GM15510 (cell line): Measurements from ENCODE around the gene PPM1B.

Experiments used
- POLR2A ChIP-seq: IDR thresholded peaks from 3 replicates; pipeline ENCODE4 v1.6.1; 2011; ENCODE audit warnings: borderline replicate concordance; ENCODE audit not compliant: insufficient read length; ENCODE audit errors: extremely low read depth

Gene PPM1B

DNA sequence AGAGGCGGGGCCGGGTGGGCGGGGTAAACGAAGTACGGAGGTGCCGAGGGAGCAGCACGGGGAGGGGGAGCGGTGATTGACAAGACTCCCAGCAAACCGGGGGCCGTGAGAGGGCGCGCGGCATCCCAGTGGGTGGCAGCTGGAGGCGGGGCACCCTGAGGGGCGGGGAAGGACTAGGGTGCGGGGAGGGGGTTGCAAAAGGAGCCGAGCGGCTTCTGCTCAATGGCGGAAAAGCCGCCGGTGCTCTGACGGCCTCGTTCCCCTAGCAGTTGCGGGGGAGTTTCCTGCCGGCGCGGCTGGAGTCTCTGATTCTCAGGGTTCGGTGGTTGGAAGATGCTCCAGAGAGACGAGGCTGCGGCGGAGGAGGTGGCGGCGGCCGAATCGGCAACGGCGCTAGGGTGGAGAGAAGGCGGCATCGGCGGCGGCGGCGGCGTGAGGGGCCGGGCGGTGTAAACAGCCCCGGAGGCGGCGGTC, at the start of gene PPM1B:
PPM1B (plus strand) TSS at position 195 of the 474 bp plus-strand sequence. CDS start 32,325 bp downstream, outside the sequence.
- TF ChIP-seq POLR2A = peak; percentile 94

DNA sequence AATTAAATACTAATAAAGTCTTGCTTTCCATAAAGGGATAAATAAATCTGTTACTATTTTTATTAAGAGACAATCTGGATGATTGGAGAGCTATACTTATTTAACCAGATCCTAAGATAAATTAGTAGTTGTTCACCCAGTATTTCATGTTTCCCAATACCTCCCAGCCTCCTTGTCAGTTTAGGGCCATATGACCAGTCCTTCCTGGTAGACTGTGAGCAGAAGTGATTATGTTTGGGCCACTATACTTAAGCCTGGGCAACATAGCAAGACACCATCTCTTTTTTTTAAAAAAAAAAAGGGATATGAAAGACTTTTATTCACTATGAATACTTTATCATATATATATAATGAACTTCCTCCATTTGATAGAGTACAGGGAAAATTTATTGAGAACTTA, 48.8 kb upstream of the PPM1B start:
- no peak for TF ChIP-seq POLR2A

DNA sequence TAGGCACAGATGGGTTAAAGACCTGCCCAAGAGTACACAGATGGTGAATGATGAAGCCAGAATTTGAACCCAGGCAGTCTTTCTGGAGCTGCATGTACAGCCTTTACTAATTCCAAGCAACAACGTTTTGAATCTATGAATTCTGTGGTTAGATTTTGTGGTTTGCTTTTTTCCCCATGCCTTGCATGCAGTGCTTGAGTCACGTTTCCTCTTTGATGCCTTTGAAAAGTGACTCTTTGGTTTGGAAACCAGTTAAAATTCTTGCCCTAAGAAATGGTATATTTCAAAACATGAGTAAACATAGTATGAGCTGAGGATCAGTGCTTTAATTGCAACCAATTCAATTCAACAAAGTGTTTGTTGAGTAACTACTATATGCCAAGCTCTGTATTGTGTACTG, 48.2 kb upstream of the PPM1B start:
- no peak for TF ChIP-seq POLR2A

DNA sequence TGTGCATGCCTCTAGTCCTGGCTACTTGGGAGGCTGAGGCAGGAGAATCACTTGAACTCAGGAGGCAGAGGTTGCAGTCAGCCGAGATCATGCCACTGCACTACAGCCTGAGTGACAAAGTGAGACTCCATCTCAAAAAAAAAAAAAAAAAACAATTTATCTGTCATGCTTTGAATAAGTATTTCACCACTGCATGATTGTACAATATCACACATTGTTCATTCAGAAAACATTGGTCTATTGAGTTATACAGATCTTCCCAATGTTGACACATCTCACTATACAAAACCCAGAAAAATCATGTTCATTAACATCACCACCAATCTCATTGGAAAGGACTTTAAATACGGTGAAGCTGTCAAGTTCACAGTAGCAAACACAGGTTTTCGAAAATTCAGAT, 46.8 kb upstream of the PPM1B start:
- TF ChIP-seq POLR2A = no peak

DNA sequence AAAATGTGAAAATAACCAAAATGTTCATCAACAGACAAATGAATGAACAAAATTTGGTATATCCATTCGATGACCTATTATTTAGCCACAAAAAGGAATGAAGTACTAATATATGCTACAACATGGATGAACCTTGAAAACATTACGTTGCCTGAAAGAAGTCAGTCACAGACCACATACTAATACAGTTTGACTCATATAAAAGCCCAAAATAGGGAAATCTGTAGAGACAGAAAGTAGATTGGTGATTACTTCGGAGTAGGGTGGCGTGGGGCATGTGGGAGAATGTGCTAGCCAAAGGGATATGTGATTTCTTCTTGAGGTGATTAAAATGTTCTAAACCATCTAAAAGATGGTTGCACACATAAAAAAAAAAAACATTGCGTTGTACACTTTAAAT, 44.2 kb upstream of the PPM1B start:
- TF ChIP-seq POLR2A = no peak

DNA sequence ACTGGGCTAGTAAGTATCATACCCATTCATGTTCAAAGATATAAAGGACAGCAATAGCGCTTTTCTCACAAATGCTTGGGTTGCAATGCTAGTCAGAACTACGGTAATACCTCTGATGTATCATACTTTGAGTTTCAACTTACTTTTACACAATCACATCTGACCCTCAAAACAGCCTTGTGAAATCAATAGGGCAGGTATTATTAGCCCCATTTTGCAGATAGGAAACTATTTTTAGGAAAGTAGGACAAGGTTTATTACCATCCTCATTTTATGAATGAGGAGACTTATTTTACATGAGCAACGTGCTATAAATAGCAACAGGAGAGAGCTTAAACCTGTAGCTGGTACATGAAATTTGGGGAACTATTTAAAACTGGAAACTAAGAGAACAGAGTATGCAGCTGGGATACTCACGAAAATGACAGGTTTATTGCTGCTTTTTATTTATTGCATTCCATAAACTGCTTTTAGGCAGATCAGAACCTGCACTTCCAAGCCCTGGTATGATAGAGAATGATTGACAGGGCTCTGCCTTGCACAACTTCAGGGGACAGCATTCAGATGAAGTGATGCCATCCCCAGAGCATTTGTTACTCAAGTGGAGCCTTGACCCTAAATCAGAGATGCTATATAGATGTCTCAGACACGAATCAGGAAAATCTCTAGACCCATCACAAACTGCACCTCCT, 42.4 kb upstream of the PPM1B start:
- TF ChIP-seq POLR2A = no peak

DNA sequence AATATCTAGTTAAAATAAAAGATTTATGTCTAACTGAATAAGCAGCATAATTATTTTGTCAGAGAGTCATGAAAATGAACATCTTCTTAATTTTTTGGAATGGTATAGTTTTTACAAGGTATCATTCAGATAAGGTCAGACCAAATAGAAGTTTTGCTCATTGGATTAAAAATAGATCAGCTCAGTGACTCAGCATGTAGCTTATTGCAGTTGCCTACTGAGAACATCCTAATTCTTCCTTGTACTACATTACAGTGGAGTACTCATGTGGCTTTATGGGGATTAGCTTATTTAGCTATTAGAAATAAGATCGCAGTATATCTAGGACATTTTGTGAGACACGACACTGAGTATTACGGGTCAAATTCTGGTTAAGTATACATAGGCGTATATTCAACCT, 38.2 kb upstream of the PPM1B start:
- no peak for TF ChIP-seq POLR2A

DNA sequence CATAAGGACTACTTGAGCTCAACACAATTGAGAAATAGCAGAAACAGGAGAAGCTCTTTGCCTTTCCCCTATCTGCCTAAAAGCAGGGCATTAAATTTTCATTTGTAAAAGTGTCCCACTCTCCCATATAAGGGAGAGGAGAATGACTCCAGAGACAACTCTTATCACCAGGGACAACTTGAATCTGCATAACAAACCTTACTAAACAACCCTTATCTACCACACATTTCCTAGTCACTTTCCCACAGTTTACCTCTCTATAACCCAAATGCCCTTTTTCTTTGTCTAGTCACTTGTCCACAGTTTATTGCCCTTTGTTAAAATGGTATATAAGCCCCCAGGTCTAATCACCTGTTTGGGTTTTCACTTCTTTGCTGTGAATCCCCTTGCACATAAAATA, 37.5 kb upstream of the PPM1B start:
- TF ChIP-seq POLR2A = no peak

DNA sequence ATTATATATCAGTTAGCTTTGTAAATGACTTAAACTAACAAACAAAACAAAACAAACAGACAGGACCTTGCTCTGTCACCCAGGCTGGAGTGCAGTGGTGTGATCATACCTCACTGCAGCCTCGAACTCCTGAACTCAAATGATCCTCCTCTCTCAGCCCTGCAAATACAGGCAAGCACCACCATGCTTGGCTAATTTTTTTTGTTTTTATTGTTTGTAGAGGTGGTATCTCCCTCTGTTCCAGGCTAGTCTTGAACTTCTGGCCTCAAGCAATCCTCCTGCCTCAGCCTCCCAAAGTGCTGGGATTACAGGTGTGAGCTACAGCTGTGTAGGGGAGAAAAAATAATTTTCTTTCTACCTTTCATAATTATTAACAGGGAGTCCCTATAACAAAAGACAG, 33.8 kb upstream of the PPM1B start:
- TF ChIP-seq POLR2A = no peak

DNA sequence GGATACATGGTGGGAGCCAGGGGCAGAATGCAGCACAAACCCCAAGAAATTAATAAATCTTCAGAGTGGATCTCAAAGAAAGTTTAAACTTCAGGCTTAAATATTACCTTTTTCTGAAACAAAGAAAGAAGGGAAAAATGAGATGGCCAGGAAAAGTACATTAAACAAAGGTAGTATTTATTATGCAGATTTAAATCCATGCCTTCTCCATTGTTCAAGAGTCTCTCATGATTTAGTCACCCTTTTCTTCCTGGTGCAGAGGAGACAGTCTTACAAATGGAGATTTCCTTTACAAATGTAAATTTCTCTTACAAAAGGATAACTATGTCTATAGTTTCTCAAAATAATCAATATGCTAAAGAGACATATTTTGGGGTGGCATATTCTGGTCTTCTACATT, 33.4 kb upstream of the PPM1B start:
- no peak for TF ChIP-seq POLR2A

DNA sequence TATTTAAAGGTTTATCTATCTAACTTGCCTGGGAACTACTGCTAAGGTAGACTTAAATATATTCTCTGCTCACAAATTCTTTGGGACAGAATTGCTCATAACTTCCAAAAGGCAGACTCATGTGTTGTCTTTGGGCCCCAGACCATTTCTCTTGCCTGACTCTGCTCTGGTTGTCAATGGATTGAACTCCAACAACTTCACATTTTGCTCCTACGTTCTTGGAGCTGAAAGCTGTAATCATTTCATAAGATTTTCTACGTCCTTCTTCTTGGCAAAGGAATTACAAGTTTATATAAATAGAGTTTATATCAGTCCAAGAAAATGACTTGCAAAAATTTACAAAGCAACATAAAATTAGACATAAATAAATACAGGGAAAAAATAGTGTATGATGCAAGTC, 32.9 kb upstream of the PPM1B start:
- no peak for TF ChIP-seq POLR2A

DNA sequence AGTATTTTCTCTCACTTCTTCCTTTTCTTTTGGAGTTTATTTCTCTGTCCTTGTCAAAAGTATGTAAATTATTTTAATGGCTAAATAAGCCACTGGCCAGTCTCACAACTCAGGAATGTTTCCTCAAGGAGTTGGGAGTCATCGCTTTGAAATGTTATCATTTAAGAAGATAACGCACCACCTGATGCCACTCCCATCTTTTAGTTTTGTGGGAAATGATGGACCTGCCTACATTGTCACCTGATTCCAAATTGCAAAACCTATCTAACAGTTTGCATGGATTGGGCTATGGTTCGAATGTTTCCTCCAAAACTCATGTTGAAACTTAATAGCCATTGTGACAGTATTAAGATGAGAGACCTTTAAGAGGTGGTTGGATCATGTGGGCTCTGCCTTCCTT, 32.4 kb upstream of the PPM1B start:
- no peak for TF ChIP-seq POLR2A

DNA sequence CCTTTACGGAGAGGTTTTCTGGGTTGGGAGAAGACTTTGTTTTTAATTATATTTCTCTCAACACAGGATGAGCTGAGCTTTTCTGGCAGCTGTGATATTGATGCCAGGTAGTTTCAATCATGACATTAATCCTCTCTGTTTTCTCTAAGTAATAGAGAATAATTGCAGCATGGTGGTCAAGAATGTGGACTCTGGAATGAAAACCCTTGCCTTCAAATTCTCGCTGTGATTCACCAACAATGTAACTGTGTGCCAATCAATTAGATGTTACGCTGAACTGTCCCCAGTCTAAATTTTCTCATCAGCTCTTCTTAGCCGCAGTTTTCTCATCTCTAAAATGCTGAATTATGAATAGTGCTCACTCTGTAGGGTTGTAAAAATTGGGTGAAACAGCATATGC, 31.6 kb upstream of the PPM1B start:
- TF ChIP-seq POLR2A = no peak

DNA sequence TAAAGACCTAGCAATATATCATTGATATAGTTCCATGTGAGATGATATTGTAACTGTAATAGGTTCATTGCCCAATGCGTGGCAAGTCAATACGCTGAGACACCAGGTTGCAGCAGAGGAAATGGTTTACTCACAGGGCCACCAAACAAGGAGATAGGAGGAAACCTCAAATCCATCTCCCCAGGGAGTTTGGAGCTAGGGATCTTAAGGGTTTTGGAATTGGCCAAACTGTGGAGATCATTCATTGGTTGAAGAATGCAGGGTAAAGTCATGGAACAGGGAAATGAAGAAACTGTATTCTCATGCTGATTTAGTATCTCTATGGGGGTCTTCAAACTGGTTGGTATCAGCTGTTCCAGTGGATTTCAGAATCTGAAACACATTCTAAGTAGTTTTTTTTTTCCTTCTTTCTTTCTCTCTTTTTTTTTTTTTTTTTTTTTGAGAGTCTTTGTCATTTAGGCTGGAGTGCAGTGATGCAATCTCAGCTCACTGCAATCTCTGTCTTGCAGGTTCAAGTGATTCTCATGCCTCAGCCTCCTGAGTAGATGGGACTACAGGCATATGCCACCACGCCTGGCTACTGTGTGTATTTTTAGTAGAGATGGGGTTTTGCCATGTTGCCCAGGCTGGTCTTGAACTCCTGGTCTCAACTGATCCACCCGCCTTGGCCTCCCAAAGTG, 30.7 kb upstream of the PPM1B start:
- no peak for TF ChIP-seq POLR2A

DNA sequence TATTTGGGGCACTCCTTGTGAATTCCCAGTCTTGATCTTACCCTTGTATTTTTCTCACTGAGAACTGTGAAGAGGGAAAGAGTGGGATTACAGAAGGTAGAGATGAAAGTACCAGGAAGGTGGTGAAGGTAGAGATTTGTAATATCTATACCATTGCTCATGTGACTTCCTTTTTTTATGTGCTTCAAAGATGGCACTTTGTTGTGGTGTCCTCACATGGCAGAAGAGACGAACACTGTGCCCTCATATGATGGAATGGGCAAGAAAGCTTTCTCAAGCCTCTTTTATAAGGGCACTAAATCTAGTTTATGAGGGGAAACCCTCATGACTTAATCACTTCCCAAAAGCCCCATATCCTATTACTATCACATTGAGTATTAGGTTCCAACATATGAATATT, 28.9 kb upstream of the PPM1B start:
- no peak for TF ChIP-seq POLR2A

DNA sequence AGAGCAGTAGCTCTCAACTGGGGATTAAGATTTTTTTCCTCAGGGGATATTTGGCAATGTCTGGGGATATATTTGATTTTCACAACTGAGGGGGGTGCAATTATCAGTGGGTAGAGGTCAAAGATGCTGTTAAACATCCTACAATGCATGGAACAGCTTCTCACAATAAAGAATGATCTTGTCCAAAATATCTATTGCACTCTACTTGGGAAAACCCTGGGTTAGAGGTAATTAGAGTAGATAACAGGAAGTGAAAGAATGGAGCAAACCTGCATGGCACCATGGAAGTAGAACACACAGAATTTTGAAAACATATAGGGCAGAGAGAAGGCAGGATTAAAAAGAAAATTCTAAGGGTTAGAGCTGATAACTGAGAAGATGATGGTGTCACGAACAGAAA, 26.4 kb upstream of the PPM1B start:
- TF ChIP-seq POLR2A = no peak
